Measurements from ENCODE around the gene ZNF483.

ZNF483 gene

DNA sequence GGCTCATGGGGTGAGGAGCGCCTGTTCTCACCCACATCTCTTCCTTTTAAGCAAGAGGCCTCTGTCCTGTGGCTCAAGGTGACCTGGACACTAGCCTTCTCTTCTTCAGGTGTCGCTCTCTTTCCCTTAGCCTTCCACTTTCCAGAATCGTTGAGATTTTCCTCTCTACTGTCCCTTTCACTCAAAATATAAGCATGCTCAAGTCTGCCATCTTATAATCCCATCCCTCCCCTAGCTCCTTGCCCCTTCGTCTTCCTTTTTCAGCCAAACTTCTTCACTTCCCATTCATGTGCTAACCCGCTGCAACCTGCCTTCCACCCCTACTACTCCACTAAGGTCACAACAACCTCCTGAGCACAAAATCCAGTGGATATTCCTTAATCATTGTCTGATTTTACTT is 61.4 kb downstream of the ZNF483 start:
- TF ChIP-seq, protein P1, sequence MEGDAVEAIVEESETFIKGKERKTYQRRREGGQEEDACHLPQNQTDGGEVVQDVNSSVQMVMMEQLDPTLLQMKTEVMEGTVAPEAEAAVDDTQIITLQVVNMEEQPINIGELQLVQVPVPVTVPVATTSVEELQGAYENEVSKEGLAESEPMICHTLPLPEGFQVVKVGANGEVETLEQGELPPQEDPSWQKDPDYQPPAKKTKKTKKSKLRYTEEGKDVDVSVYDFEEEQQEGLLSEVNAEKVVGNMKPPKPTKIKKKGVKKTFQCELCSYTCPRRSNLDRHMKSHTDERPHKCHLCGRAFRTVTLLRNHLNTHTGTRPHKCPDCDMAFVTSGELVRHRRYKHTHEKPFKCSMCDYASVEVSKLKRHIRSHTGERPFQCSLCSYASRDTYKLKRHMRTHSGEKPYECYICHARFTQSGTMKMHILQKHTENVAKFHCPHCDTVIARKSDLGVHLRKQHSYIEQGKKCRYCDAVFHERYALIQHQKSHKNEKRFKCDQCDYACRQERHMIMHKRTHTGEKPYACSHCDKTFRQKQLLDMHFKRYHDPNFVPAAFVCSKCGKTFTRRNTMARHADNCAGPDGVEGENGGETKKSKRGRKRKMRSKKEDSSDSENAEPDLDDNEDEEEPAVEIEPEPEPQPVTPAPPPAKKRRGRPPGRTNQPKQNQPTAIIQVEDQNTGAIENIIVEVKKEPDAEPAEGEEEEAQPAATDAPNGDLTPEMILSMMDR (conservative IDR thresholded peaks at IDR 0.05; ENCODE audit: low read length), result no peak
- H3K4me3 ChIP-seq (ENCODE audit: low read length), result no peak overlapping the region
- no peak for DNase-seq (ENCODE audit: low read depth)

DNA sequence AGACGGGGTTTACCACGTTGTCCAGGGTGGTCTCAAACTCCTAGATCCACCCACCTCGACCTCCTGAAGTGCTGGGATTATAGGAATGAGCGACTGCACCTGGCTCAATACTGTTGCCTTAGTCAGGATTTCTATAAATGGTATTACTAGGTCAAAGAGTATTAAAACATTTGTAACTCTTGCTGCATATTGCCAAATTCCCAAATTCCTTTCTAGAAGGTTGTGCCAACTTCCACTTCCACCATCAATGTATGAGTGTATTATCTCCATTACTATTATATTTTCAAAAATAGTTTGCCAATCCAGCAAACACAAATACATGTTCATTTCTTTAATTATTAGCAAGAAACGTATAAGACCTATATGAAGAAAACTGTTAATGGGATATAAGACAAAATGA is 63.9 kb downstream of the ZNF483 start:
- DNase-seq (ENCODE audit: low read depth), result peak; percentile 46
- TF ChIP-seq, protein P1 (conservative IDR thresholded peaks at IDR 0.05; ENCODE audit: low read length), result no peak
- no peak overlapping the region for H3K4me3 ChIP-seq (ENCODE audit: low read length)

DNA sequence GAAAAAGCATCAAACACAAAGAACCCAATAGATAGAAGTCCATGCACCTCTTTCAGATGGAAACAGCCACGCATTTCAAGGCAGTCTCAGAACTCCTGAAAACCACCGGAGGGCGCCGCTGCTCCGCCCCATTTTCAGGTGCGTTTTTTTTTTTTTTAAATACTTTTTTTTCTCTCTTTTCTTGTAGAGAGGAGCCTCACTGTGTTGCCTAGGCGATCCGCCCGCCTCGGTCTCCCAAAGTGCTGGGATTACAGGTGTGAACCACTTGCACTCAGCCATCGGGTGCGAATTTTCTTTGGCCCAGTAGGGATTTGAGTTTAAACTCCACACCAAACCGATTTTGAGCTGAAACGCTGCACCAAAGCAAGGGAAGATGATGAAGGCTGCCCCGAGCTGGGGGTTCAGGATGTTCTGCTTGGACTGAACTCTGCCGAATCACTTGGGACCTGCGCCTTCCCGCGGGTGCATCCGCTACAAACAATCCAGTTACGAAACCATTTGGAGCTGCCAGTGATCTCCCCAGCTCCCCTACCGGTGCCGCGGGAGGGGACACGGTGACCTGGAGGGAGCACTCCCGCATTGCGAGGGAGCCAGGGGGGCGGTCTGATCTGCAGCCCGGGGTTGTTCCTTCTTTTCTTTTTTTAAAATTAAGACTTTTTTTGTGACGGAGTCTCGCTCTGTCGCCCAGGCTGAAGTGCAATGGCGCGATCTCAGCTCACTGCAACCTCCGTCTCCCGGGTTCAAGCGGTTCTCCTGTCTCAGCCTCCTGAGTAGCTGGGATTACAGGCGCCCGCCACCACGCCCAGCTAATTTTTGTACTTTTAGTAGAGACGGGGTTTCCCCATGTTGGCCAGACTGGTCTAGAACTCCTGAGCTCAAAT is 73.1 kb downstream of the ZNF483 start:
- peak overlapping the region; percentile 82 for H3K4me3 ChIP-seq (ENCODE audit: low read length)
- TF ChIP-seq, protein P1 (conservative IDR thresholded peaks at IDR 0.05; ENCODE audit: low read length), result peak; percentile 68
- DNase-seq (ENCODE audit: low read depth), result peak; percentile 63

DNA sequence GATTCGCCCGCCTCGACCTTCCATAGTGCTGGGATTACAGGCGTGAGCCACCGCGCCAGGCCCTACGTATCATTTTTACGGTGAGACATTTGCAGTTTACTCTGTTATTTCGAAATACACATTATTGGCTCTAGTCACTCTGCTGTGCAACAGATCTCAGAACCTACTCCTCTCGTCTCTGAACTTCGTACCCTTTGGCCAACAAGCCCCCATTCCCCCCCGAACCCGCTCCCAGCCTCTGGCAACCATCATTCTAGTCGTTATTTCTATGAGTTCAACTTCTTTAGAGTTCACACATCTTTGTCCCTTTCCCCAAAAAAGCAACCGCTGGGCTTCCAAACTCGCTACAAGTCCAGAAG is 73.7 kb downstream of the ZNF483 start:
- TF ChIP-seq, protein P1 (conservative IDR thresholded peaks at IDR 0.05; ENCODE audit: low read length), result no peak
- peak; percentile 59 for DNase-seq (ENCODE audit: low read depth)

DNA sequence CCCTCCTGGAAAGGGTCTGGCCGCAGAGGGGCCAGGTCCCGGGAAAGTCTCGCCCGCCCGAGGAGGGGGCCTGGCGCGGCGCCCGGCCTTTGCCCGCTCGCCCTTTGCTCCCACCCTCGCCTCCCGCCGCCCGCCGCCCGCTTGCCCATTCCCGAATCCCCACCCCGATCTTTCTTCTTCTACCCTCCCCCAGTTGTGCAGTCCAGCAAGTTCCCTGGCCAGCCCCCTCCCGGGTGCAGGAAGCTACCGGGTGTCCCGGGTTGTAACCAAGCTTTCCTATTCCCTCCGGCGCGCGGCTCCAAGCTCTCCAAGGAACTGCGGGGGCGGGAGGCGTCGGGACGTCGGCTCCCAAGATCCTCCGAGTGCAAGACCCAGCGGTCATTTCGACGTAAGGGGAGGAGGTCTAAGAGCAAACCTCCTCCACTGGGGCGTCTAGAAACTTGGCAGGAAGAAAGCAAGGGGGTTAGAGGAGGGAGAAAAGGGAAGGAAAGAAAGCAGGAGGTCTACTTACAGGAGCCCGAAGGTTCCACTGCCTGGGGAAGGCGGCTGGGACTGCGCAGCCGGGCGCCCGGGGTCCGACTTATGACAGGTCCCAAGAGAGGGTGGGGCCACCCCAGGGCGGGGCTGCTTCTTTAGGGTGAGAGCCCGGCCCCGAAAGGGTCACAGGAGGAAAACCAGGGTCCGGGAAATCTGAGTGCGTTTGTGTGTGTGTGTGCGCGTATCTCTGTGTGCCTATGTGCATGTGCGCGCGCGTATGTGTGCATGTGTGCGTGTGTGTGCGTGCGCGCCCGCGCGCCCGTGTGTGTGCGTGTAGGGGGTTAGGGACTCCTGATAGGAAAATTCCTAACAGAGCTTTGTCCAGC is 74.3 kb downstream of the ZNF483 start, which contains the start of gene PTGR1:
PTGR1 (minus strand) TSS at position 556 of the 863 bp plus-strand sequence. CDS start 2,225 bp downstream, outside the sequence.
- H3K4me3 ChIP-seq (ENCODE audit: low read length), result peak within 1 kb of the TSS; percentile 82
- TF ChIP-seq, protein P1 (conservative IDR thresholded peaks at IDR 0.05; ENCODE audit: low read length), result no peak
- peak; percentile 86 for DNase-seq (ENCODE audit: low read depth)

More for the DNA sequence above, 73.7 kb downstream of the ZNF483 start:
- H3K4me3 ChIP-seq (ENCODE audit: low read length), result peak overlapping the region; percentile 82

DNA sequence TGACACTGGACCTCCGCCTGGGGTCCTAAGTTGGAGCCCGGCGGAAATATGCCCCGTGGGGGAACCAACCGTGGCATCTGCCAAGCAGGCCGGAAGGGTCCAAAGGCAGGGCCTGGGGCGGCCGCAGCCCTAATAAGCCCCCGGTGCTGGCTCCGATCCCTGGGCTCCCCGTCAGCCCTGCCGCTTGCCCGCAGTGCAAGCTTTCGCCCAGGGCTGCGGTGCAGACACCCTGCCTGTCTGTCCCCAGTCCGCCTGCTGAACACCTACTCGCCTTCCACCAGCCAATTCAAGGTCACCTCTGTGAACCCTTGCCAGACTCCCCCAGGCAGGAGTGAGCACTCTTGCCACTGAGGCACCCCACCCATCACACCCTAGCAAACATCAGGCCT is 75.0 kb downstream of the ZNF483 start:
- TF ChIP-seq, protein P1 (conservative IDR thresholded peaks at IDR 0.05; ENCODE audit: low read length), result no peak
- DNase-seq (ENCODE audit: low read depth), result no peak
- H3K4me3 ChIP-seq (ENCODE audit: low read length), result peak overlapping the region; percentile 82
